Stimulated activated CD4-positive, alpha-beta T cell treated with anti-CD3 and anti-CD28 coated beads, TNF-alpha, amount 100 ng/mL, for 48 hours (primary cell): ENCODE results near the gene RTL9.

ENCODE experiments used
- DNase-seq, 3 donors: peaks; one replicate each; pipeline ENCODE4 v3.0.0-alpha.2; 2020; ENCODE audit warnings: low read depth in 3 of 3

Gene RTL9

GRCh38 chrX:110341189-110342035, 17.2 kb upstream of the RTL9 start:
- no peak for DNase-seq

DNA sequence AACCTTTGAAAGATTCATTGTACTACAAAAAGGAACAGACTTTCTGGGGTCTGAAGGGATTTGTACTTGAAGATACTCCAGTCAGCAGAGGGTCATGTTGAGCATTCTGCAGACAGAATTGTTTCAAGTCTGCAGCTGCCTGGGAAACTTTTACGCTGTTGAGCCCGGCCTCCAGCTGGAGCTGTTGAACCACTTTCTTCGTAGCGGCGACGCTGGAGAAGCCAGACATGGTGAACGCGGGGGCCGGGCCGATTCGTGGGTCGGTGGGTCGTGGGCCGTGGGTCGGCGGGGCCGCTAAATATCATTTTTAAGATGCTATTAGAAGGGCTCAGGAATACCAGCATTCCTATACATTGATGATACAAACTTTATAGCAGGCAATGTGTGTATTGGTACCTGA, 12.0 kb upstream of the RTL9 start:
- DNase-seq, result no peak

DNA sequence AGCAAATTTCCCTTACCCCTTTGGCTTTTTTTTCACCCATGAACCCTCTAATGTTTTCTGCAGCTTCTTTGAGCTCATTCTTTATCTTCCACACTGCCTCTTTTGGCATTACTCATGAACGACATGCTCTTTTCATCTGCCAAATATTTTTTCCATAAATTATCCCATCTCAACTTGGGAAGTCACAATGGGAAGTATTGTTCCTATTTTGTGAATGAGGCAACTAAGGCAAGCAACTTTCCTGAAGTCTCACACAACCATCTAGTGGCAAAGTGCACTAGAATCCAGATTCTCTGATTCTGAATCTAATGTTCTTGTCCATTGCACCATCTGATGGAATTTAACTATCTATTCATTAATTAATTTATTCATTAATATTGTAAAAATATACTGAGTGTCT, 625 bp downstream of the RTL9 start:
- no peak for DNase-seq

GRCh38 chrX:110363244-110363643, 4.6 kb downstream of the RTL9 start:
- no peak for DNase-seq

DNA sequence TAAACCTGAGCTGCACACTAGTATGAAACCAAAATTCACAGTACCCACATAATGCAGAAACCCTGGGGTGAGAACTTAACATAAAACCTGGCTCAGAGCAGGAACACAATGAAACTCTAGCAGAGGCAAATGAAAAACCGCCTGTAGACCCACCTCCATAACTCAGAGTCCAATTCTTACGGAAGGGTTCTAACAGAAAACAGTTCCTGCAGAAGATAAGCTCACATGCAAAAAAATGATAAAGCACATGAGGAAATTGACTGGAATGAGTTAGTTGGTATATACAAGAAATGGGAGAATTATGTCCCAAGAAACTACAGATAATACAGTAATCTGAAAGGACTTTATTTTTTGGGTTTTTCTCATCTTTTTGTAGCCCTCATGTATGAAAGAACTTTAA, 14.7 kb downstream of the RTL9 start:
- DNase-seq, result no peak

- DNase-seq, result no peak
Measured at GRCh38 chrX:110374559-110374958, 15.9 kb downstream of the RTL9 start.

DNA sequence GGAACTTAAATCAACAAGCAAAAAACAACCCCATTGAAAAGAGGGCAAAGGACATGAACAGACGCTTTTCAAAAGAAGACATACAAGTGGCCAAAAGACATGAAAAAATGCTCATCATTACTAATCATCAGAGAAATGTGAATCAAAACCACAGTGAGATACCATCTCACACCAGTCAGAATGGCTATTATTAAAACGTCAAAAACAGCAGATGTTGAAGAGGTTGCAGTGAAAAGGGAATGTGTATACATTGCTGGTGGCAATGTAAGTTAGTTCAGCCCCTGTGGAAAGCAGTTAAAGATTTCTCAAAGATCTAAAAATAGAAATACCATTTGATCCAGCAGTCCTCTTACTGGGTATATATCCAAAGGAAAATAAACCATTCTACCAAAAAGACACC, 22.6 kb downstream of the RTL9 start:
- no peak for DNase-seq

- DNase-seq, result no peak
Measured at GRCh38 chrX:110383414-110383813, 24.8 kb downstream of the RTL9 start.

DNA sequence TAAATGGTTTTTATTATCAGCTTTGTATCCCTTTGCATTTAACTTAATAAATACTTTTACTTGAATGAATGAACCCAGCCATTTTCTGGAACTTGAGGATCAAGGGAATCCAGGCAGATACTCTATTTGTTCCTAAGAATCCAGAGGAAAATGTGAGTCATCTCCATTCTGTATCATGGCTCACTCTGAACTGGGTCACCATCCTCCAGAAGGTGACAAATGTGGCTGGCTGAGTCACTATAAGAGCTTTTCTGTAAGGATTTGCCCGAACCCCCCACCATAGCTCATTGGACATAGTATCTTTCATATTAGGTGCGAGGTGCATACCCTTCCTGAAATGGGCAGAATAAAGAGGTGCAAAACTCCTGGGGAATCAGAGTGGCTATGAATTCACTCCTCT, 25.8 kb downstream of the RTL9 start:
- DNase-seq, result no peak

GRCh38 chrX:110389570-110389969, 30.9 kb downstream of the RTL9 start:
- DNase-seq, result no peak

DNA sequence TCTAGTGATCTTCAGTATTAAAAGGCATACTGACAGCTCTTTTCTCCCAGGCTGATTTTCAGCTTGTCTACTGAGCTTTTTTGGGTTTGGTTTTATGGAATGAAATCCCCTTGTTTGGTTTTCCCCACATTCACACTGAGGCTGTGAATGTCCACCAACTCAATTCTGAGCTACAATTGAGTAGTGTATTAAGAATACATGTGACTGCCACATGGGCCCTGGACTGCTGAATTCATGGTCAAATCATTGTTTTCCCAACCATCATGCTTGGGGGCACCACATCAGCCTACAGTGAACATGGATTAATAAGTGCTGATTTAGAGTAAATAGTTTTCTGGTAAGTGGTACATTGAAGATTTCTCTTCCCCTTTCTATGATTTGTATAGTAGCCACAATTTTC, 32.4 kb downstream of the RTL9 start:
- DNase-seq, result no peak

DNA sequence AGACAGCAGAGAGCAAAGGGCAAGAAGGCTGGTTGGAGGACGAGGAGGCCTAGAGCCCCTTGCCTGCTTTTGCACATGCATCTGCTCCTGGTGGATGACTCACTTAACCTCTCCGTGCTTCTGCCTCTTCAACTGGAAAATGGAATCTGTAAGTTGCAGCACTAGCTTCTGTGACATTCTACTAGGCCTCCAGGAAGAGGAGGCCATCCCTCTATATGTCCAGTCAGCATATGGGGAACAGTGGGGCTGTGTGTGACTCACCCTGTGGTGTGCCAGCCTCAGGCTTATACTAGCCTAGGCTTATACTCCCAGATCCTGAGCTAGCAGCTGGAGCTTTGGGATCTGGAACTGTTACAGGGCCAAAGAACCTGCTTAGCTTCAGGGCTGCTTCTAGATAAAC, 36.0 kb downstream of the RTL9 start:
- DNase-seq, result no peak

DNA sequence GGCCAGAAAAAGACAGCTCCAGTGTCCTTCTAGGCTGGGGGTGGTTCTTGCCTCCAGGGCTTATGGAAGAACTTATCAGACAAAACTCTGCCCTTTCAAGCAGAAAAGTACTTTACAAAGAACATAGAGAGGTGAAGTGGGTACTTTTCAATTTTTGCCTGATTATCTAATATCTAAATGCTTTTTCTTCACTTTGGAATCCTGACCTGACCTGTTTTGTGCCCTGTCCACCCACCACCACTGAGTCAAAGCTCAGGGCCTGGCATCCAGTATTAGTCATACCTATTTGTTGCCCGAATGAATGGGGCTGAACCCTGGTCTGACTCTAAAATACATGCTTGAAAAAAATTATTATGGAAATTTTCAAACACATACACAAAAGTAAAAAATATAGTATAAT, 37.2 kb downstream of the RTL9 start:
- no peak for DNase-seq

- no peak for DNase-seq
Measured at GRCh38 chrX:110396735-110397134, 38.1 kb downstream of the RTL9 start.

DNA sequence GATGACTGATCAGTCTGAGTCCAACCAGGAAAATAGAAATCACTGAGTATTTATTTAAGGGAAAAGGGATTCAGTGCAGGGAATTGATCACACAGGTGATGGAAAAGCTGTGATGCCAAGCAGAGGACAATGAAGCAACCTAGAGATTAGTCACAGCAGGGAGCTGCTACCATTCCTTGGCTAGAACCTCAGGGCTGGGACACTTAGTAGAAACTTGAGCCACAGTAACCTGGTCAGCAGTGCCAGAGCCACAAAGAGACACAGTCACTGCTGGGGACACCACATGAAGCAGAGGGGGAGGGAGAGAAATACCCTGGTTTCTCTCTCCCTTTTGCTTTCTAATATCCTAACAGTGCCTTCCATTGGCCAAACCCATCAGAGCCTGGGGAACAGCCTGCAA, 38.7 kb downstream of the RTL9 start:
- no peak for DNase-seq

DNA sequence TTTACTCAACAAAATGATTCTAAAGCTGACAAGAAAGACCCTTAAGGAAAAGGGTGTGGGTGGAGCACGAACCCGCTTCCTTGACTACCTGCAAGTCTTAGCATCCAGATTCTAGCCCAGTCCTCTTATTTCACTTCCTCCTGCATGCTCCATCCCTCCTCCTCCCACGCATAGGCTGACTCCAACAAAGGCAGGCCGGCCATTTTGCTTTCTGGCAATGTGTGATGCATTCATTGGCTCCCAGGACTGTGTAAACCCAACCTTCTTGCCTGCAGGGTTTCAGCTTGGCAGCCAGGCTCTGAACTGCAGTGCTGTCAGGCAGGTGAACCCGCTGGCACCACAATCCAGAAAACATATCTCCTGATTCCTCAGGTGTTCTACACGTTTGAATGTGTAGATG, 39.3 kb downstream of the RTL9 start:
- no peak for DNase-seq

DNA sequence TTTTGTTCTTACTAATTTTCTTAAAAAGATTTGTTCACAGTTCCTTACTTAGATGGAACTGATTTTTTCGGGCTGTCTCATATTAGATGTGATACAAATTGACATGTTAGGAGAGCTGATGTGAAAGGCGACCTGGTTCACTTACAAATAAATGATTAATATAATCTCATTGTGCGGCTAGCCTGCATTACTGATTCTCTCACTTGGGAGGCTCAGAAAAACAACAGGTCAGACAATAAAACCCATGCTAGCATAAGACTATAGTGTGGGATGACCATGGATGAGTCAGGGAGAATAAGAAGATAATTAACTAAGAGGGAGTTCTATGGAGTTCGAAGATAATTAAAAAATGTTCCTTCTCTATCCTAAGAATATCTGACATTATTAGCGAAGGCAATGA, 40.8 kb downstream of the RTL9 start:
- DNase-seq, result no peak

DNA sequence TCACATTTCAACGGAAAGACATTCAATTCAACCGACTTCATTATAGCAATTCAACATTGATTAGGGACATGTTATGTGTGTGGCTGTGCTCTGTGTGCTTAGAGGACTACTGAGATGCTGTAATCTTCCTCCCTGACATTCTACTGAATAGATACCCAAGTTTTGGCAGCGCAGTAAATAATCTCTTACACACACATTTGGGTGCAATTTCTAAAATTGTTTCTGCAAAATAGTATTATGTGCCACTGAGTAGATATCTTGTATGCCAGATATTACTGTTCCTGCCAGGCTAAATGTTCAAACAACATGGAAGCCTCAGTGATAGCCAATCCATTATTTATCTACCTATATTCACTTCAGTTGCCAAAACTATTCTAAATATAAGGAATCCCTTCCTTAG, 41.3 kb downstream of the RTL9 start:
- DNase-seq, result no peak

DNA sequence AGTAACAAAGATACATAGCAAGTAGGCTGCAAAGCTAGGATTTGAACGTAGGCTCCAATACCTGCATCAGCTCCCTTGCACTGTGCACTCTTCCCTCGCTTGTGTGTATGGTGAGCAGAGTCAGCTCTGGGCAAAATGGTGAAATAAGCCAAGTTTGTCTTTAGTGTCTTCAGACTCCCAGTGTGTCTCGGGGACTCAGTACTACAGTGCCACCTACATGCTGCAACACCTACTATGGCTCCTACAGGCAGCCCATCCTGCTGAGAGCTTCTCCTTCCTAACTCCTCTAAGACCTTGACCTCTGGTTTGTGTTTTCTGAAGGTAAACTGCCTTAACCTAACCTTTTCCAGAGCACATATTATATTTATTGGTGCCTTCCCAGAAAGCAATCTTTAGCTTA, 42.5 kb downstream of the RTL9 start:
- DNase-seq, result no peak

DNA sequence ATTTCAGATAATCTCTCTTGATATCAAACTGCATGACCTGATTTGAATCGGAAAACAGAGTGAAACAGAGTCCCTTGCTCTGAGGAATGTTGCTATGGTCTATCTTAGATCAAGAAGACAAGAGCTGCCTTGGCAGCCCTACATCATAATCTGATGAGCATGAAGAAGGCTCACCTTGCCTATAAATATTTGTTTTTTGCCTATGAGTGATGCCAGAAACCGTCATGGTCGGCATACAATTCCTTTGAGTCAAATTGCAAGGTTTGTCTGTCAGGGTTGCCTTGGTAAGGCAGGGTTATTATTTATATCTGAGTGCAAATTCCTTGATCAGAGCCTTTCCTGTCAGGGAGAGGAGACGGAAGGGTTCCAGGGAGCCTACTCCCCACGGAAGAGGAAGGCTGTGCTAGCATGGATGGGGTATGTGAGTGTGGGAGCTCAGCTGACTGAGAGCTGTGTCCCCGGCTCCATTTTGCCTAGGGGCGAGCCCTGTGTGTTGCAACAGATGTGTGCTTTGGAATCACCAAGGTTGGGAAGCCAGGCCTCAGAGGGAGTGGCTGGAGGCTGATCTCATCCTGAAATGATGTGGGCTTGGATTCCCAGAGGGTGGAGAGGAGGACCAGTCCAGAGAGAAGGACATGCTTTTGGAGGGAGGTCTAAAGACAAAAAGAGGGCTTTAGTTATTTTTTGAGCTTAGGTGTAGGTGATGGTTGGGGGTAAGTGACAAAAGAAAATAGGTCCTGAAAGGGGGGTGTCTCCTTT, 43.6 kb downstream of the RTL9 start:
- no peak for DNase-seq

DNA sequence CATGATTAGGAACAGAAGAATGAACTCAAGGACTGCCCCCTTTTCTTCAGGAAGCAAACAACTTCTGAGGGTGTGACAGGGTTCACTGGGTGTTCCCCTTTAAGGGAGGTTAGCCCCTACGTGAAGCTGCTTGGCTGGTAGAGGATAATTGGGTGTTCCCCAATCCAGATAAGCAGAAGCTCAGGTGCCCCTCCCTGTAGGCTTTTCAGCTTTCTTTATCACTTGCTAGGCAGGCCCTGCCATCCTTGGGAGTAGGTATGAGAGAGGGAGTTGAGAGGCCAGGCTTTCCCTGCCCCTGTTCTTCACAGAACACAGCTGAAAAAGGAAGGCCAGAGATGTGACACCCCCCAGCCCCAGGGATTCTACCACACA, 44.2 kb downstream of the RTL9 start:
- no peak for DNase-seq

GRCh38 chrX:110403441-110404238, 45.0 kb downstream of the RTL9 start:
- no peak for DNase-seq

GRCh38 chrX:110404376-110404775, 45.7 kb downstream of the RTL9 start:
- DNase-seq, result no peak
